Suprapubic skin (tissue), 4 donors: ENCODE measurements around the gene AMBP.

Experiments
- CTCF ChIP-seq, 2 donors: fragments of 200-600 bp in 1 of 2; fragments of 450-650 bp in 1 of 2; sonication (generic) in 1 of 2; IDR thresholded peaks; one replicate each; pipeline ENCODE4 v1.5.1; 2016 to 2019; ENCODE audit warnings: antibody characterized with exemption in 2 of 2, mild to moderate bottlenecking in 1 of 2, moderate library complexity in 1 of 2
- EP300 ChIP-seq: sonication (generic); formaldehyde crosslinking; IDR thresholded peaks from one replicate; pipeline ENCODE4 v1.6.1; 2017; ENCODE audit warnings: antibody characterized with exemption
- POLR2A ChIP-seq, 2 donors: fragments of 450-650 bp; IDR thresholded peaks; one replicate each; pipeline ENCODE4 v1.6.1; 2017; ENCODE audit warnings: antibody characterized with exemption in 2 of 2, mild to moderate bottlenecking in 2 of 2, moderate library complexity in 2 of 2
- POLR2AphosphoS5 ChIP-seq, 3 donors: sonication (generic); formaldehyde crosslinking; IDR thresholded peaks; one replicate each; pipeline ENCODE4 v1.6.1; 2017; ENCODE audit warnings: antibody characterized with exemption in 3 of 3

GRCh38 chr9:114083666-114084065, 5.6 kb upstream of the AMBP start:
- no peak for TF ChIP-seq CTCF (IDR thresholded peaks at IDR 0.05)
- TF ChIP-seq EP300, result no peak
- TF ChIP-seq POLR2A (IDR thresholded peaks at IDR 0.05), result no peak
- no peak for TF ChIP-seq POLR2AphosphoS5 (IDR thresholded peaks at IDR 0.05)
